ENCODE measurements around the gene YTHDF2.

The YTHDF2 gene

GRCh38 chr1:28817133-28817532, 80.4 kb downstream of the YTHDF2 start:
- Histone ChIP-seq H3K4me1 (no peaks in the 10 kb centered on the region), H3K27me3 (ENCODE audit: low read depth) (peaks cover 37% of the 10 kb centered on the region), H3K9me3 (no peaks in the 10 kb centered on the region), H3K4me3 (no peak overlapping the region), H3K36me3 (replicated peaks) (no peaks in the 10 kb centered on the region)
- in situ Hi-C loops (cut with MboI; ENCODE audit: low sequenced_read_pairs): no loop called here
- DNase-seq (ENCODE audit: low spot score in 2 of 2): no peak

GRCh38 chr1:28819020-28819419, 82.3 kb downstream of the YTHDF2 start:
- in situ Hi-C loops (cut with MboI; ENCODE audit: low sequenced_read_pairs): no loop called here
- Histone ChIP-seq H3K36me3 (replicated peaks) (no peaks in the 10 kb centered on the region), H3K9me3 (no peaks in the 10 kb centered on the region), H3K27me3 (ENCODE audit: low read depth) (peaks cover 22% of the 10 kb centered on the region), H3K4me3 (no peak overlapping the region), H3K4me1 (no peaks in the 10 kb centered on the region)
- DNase-seq (ENCODE audit: low spot score in 2 of 2): no peak

All from HAP-1 (cell line).